Measurements from ENCODE around the gene SZT2. TPM values are rescaled to one million over a fixed set of nuclear protein-coding genes. Genes with fewer than 3 reads are reported as not detected.
"Not testable (repeated sequence)": the region's sequence is repeated elsewhere in the genome, so short reads cannot be mapped to it uniquely, and the experiment has no call there.

Gene SZT2
- total and polyA plus RNA-seq, 5 donors = 20.8 to 36.4 (median 32.6) TPM

GRCh38 chr1:43388613-43389012 lies 1.1 kb upstream of the SZT2 start:
- Histone ChIP-seq H3K4me3 (ENCODE audit: low read length) (peak overlapping the region; percentile 84), H3K27ac (ENCODE audit: low read length) (peak overlapping the region; percentile 15), H3K27me3 (ENCODE audit: control insufficient read depth, insufficient read depth) (no peaks in the 10 kb centered on the region), H3K4me1 (ENCODE audit: control insufficient read depth, insufficient read depth, low read length) (peaks cover 10% of the 10 kb centered on the region), H3K9me3 (ENCODE audit: control insufficient read depth, low read length) (no peaks in the 10 kb centered on the region)
- 38% methylated on average over 3 of the region's 3 CpGs for WGBS
- DNase-seq = no peak
- intact Hi-C loops (cut with DNase I) = loop anchor here in 3 of 4 donors (10.0 kb wide), 1 partner anchor 154 kb away; no protein-coding TSS in a partner anchor
- no peak for ATAC-seq

DNA sequence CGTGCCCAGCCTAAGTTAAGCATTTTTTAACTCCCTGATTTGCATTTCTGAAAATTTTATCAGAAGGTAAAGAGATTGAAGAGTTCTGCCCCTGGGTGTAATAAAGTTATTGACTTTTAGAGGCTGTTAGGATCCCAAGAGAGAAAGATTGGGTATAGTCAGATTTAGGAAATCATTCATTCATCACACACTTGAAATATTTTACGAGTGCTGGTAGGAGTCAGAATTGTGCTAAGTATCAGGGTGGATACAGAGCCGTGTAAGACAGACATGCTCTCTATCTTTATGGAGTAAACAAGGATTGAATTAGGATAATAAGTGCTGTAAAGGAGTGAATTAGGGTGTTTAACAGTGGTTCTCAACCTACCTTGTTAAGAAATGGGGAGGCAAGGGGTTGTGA lies 3.0 kb downstream of the SZT2 start:
- no peak overlapping the region for H3K4me3 ChIP-seq (ENCODE audit: low read length)
- WGBS = 61% methylated on average over 3 of the region's 3 CpGs
- no peak overlapping the region for H3K27ac ChIP-seq (ENCODE audit: low read length)
- H3K4me1 ChIP-seq (ENCODE audit: control insufficient read depth, insufficient read depth, low read length) = peaks cover 10% of the 10 kb centered on the region
- ATAC-seq = no peak
- no peak for DNase-seq
- intact Hi-C loops (cut with DNase I) = no loop called here
- no peaks in the 10 kb centered on the region for H3K27me3 ChIP-seq (ENCODE audit: control insufficient read depth, insufficient read depth)
- no peaks in the 10 kb centered on the region for H3K9me3 ChIP-seq (ENCODE audit: control insufficient read depth, low read length)

DNA sequence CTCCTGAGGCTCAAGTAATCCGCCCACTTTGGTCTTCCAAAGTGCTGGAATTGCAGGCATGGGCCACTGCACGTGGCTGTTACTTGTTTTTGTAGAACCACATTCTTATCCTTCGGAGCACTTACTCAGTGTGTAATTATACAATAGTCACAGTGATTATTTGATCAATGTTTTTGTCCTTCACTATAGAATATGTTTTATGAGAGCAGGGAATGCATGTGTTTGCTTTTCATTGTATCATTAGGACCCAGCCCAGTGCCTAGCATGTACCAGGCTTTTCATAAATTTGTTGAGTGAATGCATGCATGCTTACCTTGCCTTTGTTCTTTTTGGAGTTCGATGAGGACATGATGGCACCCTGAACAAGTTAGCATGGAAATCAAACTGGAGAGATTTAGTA lies 5.8 kb downstream of the SZT2 start:
- Histone ChIP-seq H3K9me3 (ENCODE audit: control insufficient read depth, low read length) (no peaks in the 10 kb centered on the region), H3K4me1 (ENCODE audit: control insufficient read depth, insufficient read depth, low read length) (no peaks in the 10 kb centered on the region), H3K27ac (ENCODE audit: low read length) (no peak overlapping the region), H3K27me3 (ENCODE audit: control insufficient read depth, insufficient read depth) (no peaks in the 10 kb centered on the region), H3K4me3 (ENCODE audit: low read length) (no peak overlapping the region)
- no peak for ATAC-seq
- WGBS = 89% methylated on average over 4 of the region's 4 CpGs
- intact Hi-C loops (cut with DNase I) = no loop called here
- DNase-seq = no peak

DNA sequence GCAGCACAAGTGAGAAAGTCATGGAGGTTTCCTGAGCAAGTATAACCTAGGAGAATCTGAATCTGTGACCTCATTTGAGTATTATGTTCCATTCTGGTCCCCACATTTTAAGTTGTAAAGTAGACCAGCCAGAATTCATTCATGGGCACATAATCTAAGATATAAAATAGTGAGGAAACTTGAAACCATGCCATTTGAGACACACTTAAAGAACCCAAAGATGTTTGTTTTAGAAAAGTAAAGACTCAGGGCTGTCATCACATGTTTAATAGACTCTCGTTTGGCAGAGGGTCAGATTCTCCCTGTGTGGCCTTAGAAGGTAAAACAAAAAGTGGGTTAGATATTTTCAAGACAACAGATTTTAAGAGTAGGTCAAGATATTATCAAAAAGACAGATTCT lies 6.4 kb downstream of the SZT2 start:
- Histone ChIP-seq H3K9me3 (ENCODE audit: control insufficient read depth, low read length) (no peaks in the 10 kb centered on the region), H3K27me3 (ENCODE audit: control insufficient read depth, insufficient read depth) (no peaks in the 10 kb centered on the region), H3K27ac (ENCODE audit: low read length) (no peak overlapping the region), H3K4me3 (ENCODE audit: low read length) (no peak overlapping the region), H3K4me1 (ENCODE audit: control insufficient read depth, insufficient read depth, low read length) (no peaks in the 10 kb centered on the region)
- 76% methylated on average over 1 of the region's 1 CpG for WGBS
- no peak for DNase-seq
- intact Hi-C loops (cut with DNase I) = no loop called here
- ATAC-seq = no peak

GRCh38 chr1:43398227-43398626 lies 8.5 kb downstream of the SZT2 start:
- DNase-seq (no peak), ATAC-seq (no peak)
- H3K9me3 ChIP-seq (ENCODE audit: control insufficient read depth, low read length) = no peaks in the 10 kb centered on the region
- no peaks in the 10 kb centered on the region for H3K27me3 ChIP-seq (ENCODE audit: control insufficient read depth, insufficient read depth)
- intact Hi-C loops (cut with DNase I) = no loop called here
- WGBS = 96% methylated on average over 3 of the region's 3 CpGs
- no peak overlapping the region for H3K4me3 ChIP-seq (ENCODE audit: low read length)
- no peak overlapping the region for H3K27ac ChIP-seq (ENCODE audit: low read length)
- peaks cover 5% of the 10 kb centered on the region for H3K4me1 ChIP-seq (ENCODE audit: control insufficient read depth, insufficient read depth, low read length)

DNA sequence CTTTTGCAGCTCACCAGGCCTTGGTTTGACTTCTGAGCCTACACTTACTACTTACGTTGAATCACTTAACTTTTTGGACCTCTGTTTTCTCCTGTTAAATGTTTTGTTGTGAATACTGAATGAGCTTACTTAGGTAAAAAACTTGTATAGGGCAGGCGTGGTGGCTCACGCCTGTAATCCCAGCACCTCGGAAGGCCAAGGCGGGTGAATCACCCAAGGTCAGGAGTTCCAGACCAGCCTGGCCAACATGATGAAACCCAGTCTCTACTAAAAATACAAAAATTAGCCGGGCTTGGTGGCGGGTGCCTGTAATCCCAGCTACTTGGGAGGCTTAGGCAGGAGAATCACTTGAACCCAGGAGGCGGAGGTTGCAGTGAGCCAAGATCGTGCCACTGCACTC lies 10.7 kb downstream of the SZT2 start:
- ATAC-seq = not testable (repeated sequence)
- WGBS = 97% methylated on average over 9 of the region's 9 CpGs

GRCh38 chr1:43402089-43402865 lies 12.6 kb downstream of the SZT2 start:
- ATAC-seq (no peak), DNase-seq (no peak)
- Histone ChIP-seq H3K27me3 (ENCODE audit: control insufficient read depth, insufficient read depth) (no peaks in the 10 kb centered on the region), H3K4me1 (ENCODE audit: control insufficient read depth, insufficient read depth, low read length) (peaks cover 5% of the 10 kb centered on the region), H3K27ac (ENCODE audit: low read length) (no peak overlapping the region), H3K4me3 (ENCODE audit: low read length) (no peak overlapping the region), H3K9me3 (ENCODE audit: control insufficient read depth, low read length) (no peaks in the 10 kb centered on the region)
- WGBS = 84% methylated on average over 6 of the region's 6 CpGs
- intact Hi-C loops (cut with DNase I) = no loop called here

More for the DNA sequence above, 10.7 kb downstream of the SZT2 start:
- DNase-seq; intact Hi-C loops (cut with DNase I); H3K4me1 ChIP-seq (ENCODE audit: control insufficient read depth, insufficient read depth, low read length); H3K27me3 ChIP-seq (ENCODE audit: control insufficient read depth, insufficient read depth); H3K9me3 ChIP-seq (ENCODE audit: control insufficient read depth, low read length); H3K27ac ChIP-seq (ENCODE audit: low read length); H3K4me3 ChIP-seq (ENCODE audit: low read length): not testable (repeated sequence)

GRCh38 chr1:43404353-43404752 lies 14.7 kb downstream of the SZT2 start:
- DNase-seq = no peak
- 98% methylated on average over 6 of the region's 6 CpGs for WGBS
- Histone ChIP-seq H3K27me3 (ENCODE audit: control insufficient read depth, insufficient read depth) (no peaks in the 10 kb centered on the region), H3K27ac (ENCODE audit: low read length) (no peak overlapping the region), H3K9me3 (ENCODE audit: control insufficient read depth, low read length) (no peaks in the 10 kb centered on the region), H3K4me3 (ENCODE audit: low read length) (no peak overlapping the region), H3K4me1 (ENCODE audit: control insufficient read depth, insufficient read depth, low read length) (peaks cover 5% of the 10 kb centered on the region)
- intact Hi-C loops (cut with DNase I) = no loop called here
- no peak for ATAC-seq

- peak; percentile 59 to 63 for ATAC-seq
- intact Hi-C loops (cut with DNase I) = no loop called here
- no peaks in the 10 kb centered on the region for H3K27me3 ChIP-seq (ENCODE audit: control insufficient read depth, insufficient read depth)
- WGBS = 56% methylated on average over 6 of the region's 6 CpGs
- H3K4me3 ChIP-seq (ENCODE audit: low read length) = no peak overlapping the region
- H3K4me1 ChIP-seq (ENCODE audit: control insufficient read depth, insufficient read depth, low read length) = peaks cover 5% of the 10 kb centered on the region
- H3K27ac ChIP-seq (ENCODE audit: low read length) = no peak overlapping the region
- no peaks in the 10 kb centered on the region for H3K9me3 ChIP-seq (ENCODE audit: control insufficient read depth, low read length)
- no peak for DNase-seq
These were observed 15.6 kb downstream of the SZT2 start for GRCh38 chr1:43405219-43405875.

- 83% methylated on average over 2 of the region's 2 CpGs for WGBS
- Histone ChIP-seq H3K9me3 (ENCODE audit: control insufficient read depth, low read length) (no peaks in the 10 kb centered on the region), H3K27ac (ENCODE audit: low read length) (no peak overlapping the region), H3K4me1 (ENCODE audit: control insufficient read depth, insufficient read depth, low read length) (peaks cover 5% of the 10 kb centered on the region), H3K27me3 (ENCODE audit: control insufficient read depth, insufficient read depth) (no peaks in the 10 kb centered on the region), H3K4me3 (ENCODE audit: low read length) (no peak overlapping the region)
- intact Hi-C loops (cut with DNase I) = no loop called here
- ATAC-seq (no peak), DNase-seq (no peak)
These were observed 16.2 kb downstream of the SZT2 start for GRCh38 chr1:43405876-43406234.

DNA sequence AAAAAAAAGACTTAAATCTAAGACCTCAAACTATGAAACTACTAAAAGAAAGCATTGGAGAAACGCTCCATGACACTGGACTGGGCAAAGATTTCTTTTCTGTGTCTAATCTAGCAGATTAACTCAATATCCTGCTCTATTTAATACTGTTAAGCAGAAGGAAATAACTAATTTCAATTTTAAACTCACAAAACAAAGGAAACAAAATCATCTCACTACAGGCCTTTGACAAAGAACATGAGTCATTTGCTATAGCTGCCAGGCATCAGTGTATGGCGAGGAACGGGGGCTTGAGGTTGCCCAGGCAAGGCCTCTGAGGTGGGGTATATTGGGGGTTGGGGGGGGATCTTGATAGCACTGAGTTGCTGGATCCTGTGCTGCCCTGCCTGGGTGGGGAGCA lies 20.9 kb downstream of the SZT2 start:
- 92% methylated on average over 3 of the region's 3 CpGs for WGBS
- Histone ChIP-seq H3K27me3 (ENCODE audit: control insufficient read depth, insufficient read depth) (no peaks in the 10 kb centered on the region), H3K4me1 (ENCODE audit: control insufficient read depth, insufficient read depth, low read length) (no peaks in the 10 kb centered on the region), H3K4me3 (ENCODE audit: low read length) (no peak overlapping the region), H3K27ac (ENCODE audit: low read length) (no peak overlapping the region), H3K9me3 (ENCODE audit: control insufficient read depth, low read length) (no peaks in the 10 kb centered on the region)
- no peak for ATAC-seq
- DNase-seq = no peak
- intact Hi-C loops (cut with DNase I) = loop anchor here in 3 of 4 donors (5.0 to 10.0 kb wide), 3 partner anchors 173 to 186 kb away; no protein-coding TSS in a partner anchor
